IMR-90 (cell line): ENCODE measurements around the gene WFDC13. TPM values are rescaled to one million over a fixed set of nuclear protein-coding genes. Genes with fewer than 3 reads are reported as not detected.

ENCODE experiments used
- ATAC-seq: fragments of 200-7000 bp; cut with Tn5 transposase; 2 replicates; pipeline ENCODE4 v1.9.1; 2020; ENCODE audit warnings: low read depth, mild to moderate bottlenecking, moderate library complexity
- Bru-seq: library from RNA; stranded (reverse); fragments of 400-500 nt; gene quantifications from one replicate; lab custom pipeline; 2021; lab: Mats Ljungman, UMichigan
- BruChase-seq, 2 experiments: library from RNA; stranded (reverse); fragments of 400-500 nt; gene quantifications; one replicate each; lab custom pipeline; 2021; lab: Mats Ljungman, UMichigan
- BruUV-seq: library from RNA; stranded (reverse); fragments of 400-500 nt; replicated peaks from 2 replicates; lab custom pipeline; 2021; lab: Mats Ljungman, UMichigan
- CTCF ChIA-PET: fragments of 300-600 bp; formaldehyde crosslinking; extraction: SDS; loops from one replicate; lab custom pipeline; 2021; ENCODE audit warnings: antibody characterized with exemption; lab: Yijun Ruan, JAX
- POLR2A ChIA-PET: fragments of 300-600 bp; sonication (Branson Sonifier 250); formaldehyde crosslinking; loops from one replicate; lab custom pipeline; 2022; ENCODE audit warnings: antibody characterized with exemption; ENCODE audit not compliant: unreplicated experiment; lab: Charles Lee
- DNase-seq: peaks from one replicate; pipeline ENCODE4 v3.0.0; 2013
- H2AFZ ChIP-seq: replicated peaks from 2 replicates; pipeline ENCODE3; 2013; ENCODE audit warnings: low read length, mild to moderate bottlenecking; ENCODE audit not compliant: poor library complexity
- H2AK5ac ChIP-seq: 2 replicates; pipeline ENCODE4 v1.6.1; 2013; ENCODE audit warnings: low read depth, low read length, inconsistent platforms
- H2AK9ac ChIP-seq: replicated peaks from 2 replicates; pipeline ENCODE3; 2013; ENCODE audit warnings: mild to moderate bottlenecking, low read depth, low read length, moderate library complexity; ENCODE audit not compliant: poor library complexity
- H2BK120ac ChIP-seq: 2 replicates; pipeline ENCODE4 v1.6.1; 2013; ENCODE audit warnings: low read depth, low read length, inconsistent platforms
- H2BK15ac ChIP-seq: 3 replicates; pipeline ENCODE4 v1.6.1; 2013; ENCODE audit warnings: low read depth, low read length, inconsistent platforms
- H2BK20ac ChIP-seq: 2 replicates; pipeline ENCODE4 v1.6.1; 2013; ENCODE audit warnings: low read depth, mild to moderate bottlenecking, inconsistent platforms, low read length, moderate library complexity
- H2BK5ac ChIP-seq: 2 replicates; pipeline ENCODE4 v1.6.1; 2013; ENCODE audit warnings: mild to moderate bottlenecking, low read depth, low read length, inconsistent platforms; ENCODE audit not compliant: poor library complexity, severe bottlenecking
- H3K14ac ChIP-seq: replicated peaks from 2 replicates; pipeline ENCODE4 v1.6.1; 2013; ENCODE audit warnings: low read depth, low read length, inconsistent platforms
- H3K18ac ChIP-seq: 2 replicates; pipeline ENCODE4 v1.6.1; 2013; ENCODE audit warnings: low read depth, low read length, control low read depth
- H3K23ac ChIP-seq: 2 replicates; pipeline ENCODE4 v1.6.1; 2013; ENCODE audit warnings: low read depth, low read length, inconsistent platforms
- H3K27ac ChIP-seq: 2 replicates; pipeline ENCODE4 v1.5.1; 2013; ENCODE audit warnings: mild to moderate bottlenecking, control low read depth, low read length; ENCODE audit not compliant: insufficient read depth
- H3K27me3 ChIP-seq: 2 replicates; pipeline ENCODE4 v1.6.1; 2013; ENCODE audit warnings: low read length; ENCODE audit not compliant: control insufficient read depth, insufficient read depth
- H3K36me3 ChIP-seq: 2 replicates; pipeline ENCODE4 v1.6.1; 2013; ENCODE audit warnings: low read length, mixed read lengths; ENCODE audit not compliant: control insufficient read depth, insufficient read depth
- H3K4ac ChIP-seq: 2 replicates; pipeline ENCODE4 v1.6.1; 2013; ENCODE audit warnings: low read depth, low read length, inconsistent platforms
- H3K4me1 ChIP-seq: 2 replicates; pipeline ENCODE4 v1.6.1; 2013; ENCODE audit warnings: low read length, mixed read lengths; ENCODE audit not compliant: control insufficient read depth, insufficient read depth
- H3K4me2 ChIP-seq: 2 replicates; pipeline ENCODE4 v1.6.1; 2013; ENCODE audit warnings: low read depth, mild to moderate bottlenecking, control low read depth, low read length, moderate library complexity
- H3K4me3 ChIP-seq: 2 replicates; pipeline ENCODE4 v1.5.1; 2013; ENCODE audit warnings: low read depth, mild to moderate bottlenecking, control low read depth, low read length, moderate library complexity; ENCODE audit not compliant: insufficient read depth
- H3K56ac ChIP-seq: 2 replicates; pipeline ENCODE4 v1.6.1; 2013; ENCODE audit warnings: low read length, inconsistent platforms; ENCODE audit not compliant: insufficient read depth; ENCODE audit errors: extremely low read depth
- H3K79me1 ChIP-seq, 2 experiments: 2 replicates each; pipeline ENCODE4 v1.6.1; 2013; ENCODE audit warnings: low read length in 2 of 2, inconsistent platforms in 1 of 2, low read depth in 1 of 2
- H3K9ac ChIP-seq: 2 replicates; pipeline ENCODE4 v1.6.1; 2013; ENCODE audit warnings: low read depth, low read length, control low read depth
- H3K9me1 ChIP-seq: 2 replicates; pipeline ENCODE4 v1.6.1; 2013; ENCODE audit warnings: low read length, inconsistent platforms; ENCODE audit not compliant: insufficient read depth
- H3K9me3 ChIP-seq: 2 replicates; pipeline ENCODE4 v1.6.1; 2013; ENCODE audit warnings: low read length; ENCODE audit not compliant: control insufficient read depth, insufficient read depth
- H4K20me1 ChIP-seq: 2 replicates; pipeline ENCODE4 v1.6.1; 2013; ENCODE audit warnings: low read length, inconsistent platforms; ENCODE audit not compliant: insufficient read depth
- H4K5ac ChIP-seq: 2 replicates; pipeline ENCODE4 v1.6.1; 2013; ENCODE audit warnings: mild to moderate bottlenecking, low read depth, low read length, control low read depth
- H4K8ac ChIP-seq, 2 experiments: 2 replicates each; pipeline ENCODE4 v1.6.1; 2013; ENCODE audit warnings: low read depth in 2 of 2, low read length in 2 of 2, control low read depth in 1 of 2, inconsistent platforms in 1 of 2
- H4K91ac ChIP-seq: 2 replicates; pipeline ENCODE4 v1.6.1; 2013; ENCODE audit warnings: low read depth, low read length, inconsistent platforms; ENCODE audit not compliant: insufficient read depth
- BHLHE40 ChIP-seq: fragments of 150-350 bp; IDR thresholded peaks from 2 replicates; pipeline ENCODE4 v1.6.1; 2016; ENCODE audit warnings: mild to moderate bottlenecking, low read depth, low read length
- CEBPB ChIP-seq: IDR thresholded peaks from 2 replicates; pipeline ENCODE4 v1.6.1; 2012; ENCODE audit warnings: low read depth, low read length, improper control_type of control experiment
- CHD1 ChIP-seq: IDR thresholded peaks from 2 replicates; pipeline ENCODE4 v1.6.1; 2012; ENCODE audit warnings: low read depth, low read length, improper control_type of control experiment
- FOS ChIP-seq: fragments of 150-350 bp; IDR thresholded peaks from 2 replicates; pipeline ENCODE4 v1.6.1; 2016; ENCODE audit warnings: low read depth, low read length
- MAZ ChIP-seq: IDR thresholded peaks from 2 replicates; pipeline ENCODE4 v1.6.1; 2012; ENCODE audit warnings: low read depth, mild to moderate bottlenecking, low read length, improper control_type of control experiment, moderate library complexity, borderline replicate concordance
- MXI1 ChIP-seq: IDR thresholded peaks from 2 replicates; pipeline ENCODE4 v1.6.1; 2012; ENCODE audit warnings: low read depth, mild to moderate bottlenecking, low read length, moderate library complexity, borderline replicate concordance
- NFE2L2 ChIP-seq: fragments of 150-350 bp; IDR thresholded peaks from 2 replicates; pipeline ENCODE4 v1.6.1; 2016; ENCODE audit warnings: low read depth, mild to moderate bottlenecking, low read length
- RAD21 ChIP-seq: IDR thresholded peaks from 2 replicates; pipeline ENCODE4 v1.6.1; 2012; ENCODE audit warnings: low read length, improper control_type of control experiment
- RCOR1 ChIP-seq: IDR thresholded peaks from 2 replicates; pipeline ENCODE4 v1.6.1; 2012; ENCODE audit warnings: mild to moderate bottlenecking, low read length, improper control_type of control experiment; ENCODE audit not compliant: insufficient replicate concordance
- RFX5 ChIP-seq: IDR thresholded peaks from 2 replicates; pipeline ENCODE4 v1.8.0; 2012; ENCODE audit warnings: low read depth, mild to moderate bottlenecking, low read length, moderate library complexity
- SMC3 ChIP-seq: fragments of 150-350 bp; IDR thresholded peaks from 2 replicates; pipeline ENCODE4 v1.6.1; 2016; ENCODE audit warnings: low read depth, mild to moderate bottlenecking, antibody characterized with exemption, low read length, moderate library complexity
- WGBS, 2 experiments: methylation state at CpG; one replicate each; pipeline versions ENCODE4 v1.1.5 to v1.1.7; 2013; ENCODE audit warnings: missing lambda C conversion rate in 2 of 2; ENCODE audit not compliant: insufficient read length in 1 of 2; ENCODE audit errors: extremely low coverage in 2 of 2; 5-methylcytosine and 5-hydroxymethylcytosine counted together
- dilution Hi-C: fragments of 300-500 bp; cut with HindIII; formaldehyde crosslinking; loops from one replicate; pipeline ENCODE4 v1.14.3; 2018; ENCODE audit warnings: low sequenced_read_pairs; ENCODE audit not compliant: unreplicated experiment
- in situ Hi-C: fragments of 300-500 bp; cut with MboI; formaldehyde crosslinking; loops from 3 replicates; pipeline ENCODE4 v1.14.3; 2019; ENCODE audit warnings: low sequenced_read_pairs, inconsistent platforms, mixed read lengths
- intact Hi-C: fragments of 100-400 bp; cut with micrococcal nuclease; formaldehyde crosslinking; loops from 2 replicates; pipeline ENCODE4 v1.10.0; 2022
- long read RNA-seq: library from polyadenylated mRNA; unstranded; transcript quantifications from one replicate; pipeline ENCODE4 v2.0.0, GENCODE V29; 2021; ENCODE audit not compliant: unreplicated experiment
- polyA plus RNA-seq, 3 experiments: library from polyadenylated mRNA; depleted of rRNA; stranded (reverse); fragments of >200 nt; gene quantifications; 2 replicates each; pipeline ENCODE4 v1.2.3, GENCODE V29; 2012; ENCODE audit warnings: low replicate concordance in 1 of 3
- total RNA-seq: library from RNA; depleted of rRNA; stranded (reverse); fragments of >200 nt; gene quantifications from 2 replicates; pipeline ENCODE4 v1.2.3, GENCODE V29; 2012; rRNA removed
- TF ChIP-seq, protein P1 (sequence below): conservative IDR thresholded peaks from 2 replicates; pipeline ENCODE4 v1.5.1; 2012; ENCODE audit warnings: mild to moderate bottlenecking, low read depth, low read length, improper control_type of control experiment
- TF ChIP-seq, protein P2 (sequence below): fragments of 150-350 bp; IDR thresholded peaks from 2 replicates; pipeline ENCODE4 v1.6.1; 2017; ENCODE audit warnings: mild to moderate bottlenecking, antibody characterized with exemption, low read length, low read depth

The WFDC13 gene, protein sequence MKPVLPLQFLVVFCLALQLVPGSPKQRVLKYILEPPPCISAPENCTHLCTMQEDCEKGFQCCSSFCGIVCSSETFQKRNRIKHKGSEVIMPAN
- total RNA-seq (not detected in 2 replicates), polyA plus RNA-seq (2012; rRNA removed) (not detected in 2 replicates), Bru-seq, nascent RNA (not detected), BruChase-seq, experiment 1, labeled RNA remaining after a 6-hour chase (not detected), BruChase-seq, experiment 2, labeled RNA remaining after a 2-hour chase (not detected)
- not detected in 2 replicates for polyA plus RNA-seq (2012; cell fraction: cytosol; rRNA removed)
- polyA plus RNA-seq (2012; cell fraction: nucleus; rRNA removed; ENCODE audit: low replicate concordance): not detected in 2 replicates
- long read RNA-seq: 0 reads

DNA sequence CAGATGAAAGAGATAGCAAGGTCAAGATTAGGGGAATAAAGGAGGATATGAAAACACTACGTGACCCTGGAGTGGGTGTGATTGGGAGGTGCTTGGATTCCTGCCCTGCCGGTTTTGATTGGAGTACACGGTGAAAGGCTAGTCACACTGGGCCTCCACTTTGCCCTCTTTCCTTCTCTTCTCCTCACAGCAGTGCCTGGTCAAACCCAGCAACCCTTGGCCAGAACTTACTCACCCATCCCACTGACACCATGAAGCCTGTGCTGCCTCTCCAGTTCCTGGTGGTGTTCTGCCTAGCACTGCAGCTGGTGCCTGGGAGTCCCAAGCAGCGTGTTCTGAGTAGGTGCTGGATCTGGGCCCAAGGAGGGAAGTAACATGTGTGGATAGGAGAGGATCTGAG lies at the start of gene WFDC13:
TSS of gene WFDC13 (plus strand) at position 166 of the 400 bp plus-strand sequence. CDS start at position 252, 86 bp downstream.
- no peak within 1 kb of the TSS for H2AK9ac ChIP-seq
- TF ChIP-seq BHLHE40: no peak
- TF ChIP-seq, protein P1, sequence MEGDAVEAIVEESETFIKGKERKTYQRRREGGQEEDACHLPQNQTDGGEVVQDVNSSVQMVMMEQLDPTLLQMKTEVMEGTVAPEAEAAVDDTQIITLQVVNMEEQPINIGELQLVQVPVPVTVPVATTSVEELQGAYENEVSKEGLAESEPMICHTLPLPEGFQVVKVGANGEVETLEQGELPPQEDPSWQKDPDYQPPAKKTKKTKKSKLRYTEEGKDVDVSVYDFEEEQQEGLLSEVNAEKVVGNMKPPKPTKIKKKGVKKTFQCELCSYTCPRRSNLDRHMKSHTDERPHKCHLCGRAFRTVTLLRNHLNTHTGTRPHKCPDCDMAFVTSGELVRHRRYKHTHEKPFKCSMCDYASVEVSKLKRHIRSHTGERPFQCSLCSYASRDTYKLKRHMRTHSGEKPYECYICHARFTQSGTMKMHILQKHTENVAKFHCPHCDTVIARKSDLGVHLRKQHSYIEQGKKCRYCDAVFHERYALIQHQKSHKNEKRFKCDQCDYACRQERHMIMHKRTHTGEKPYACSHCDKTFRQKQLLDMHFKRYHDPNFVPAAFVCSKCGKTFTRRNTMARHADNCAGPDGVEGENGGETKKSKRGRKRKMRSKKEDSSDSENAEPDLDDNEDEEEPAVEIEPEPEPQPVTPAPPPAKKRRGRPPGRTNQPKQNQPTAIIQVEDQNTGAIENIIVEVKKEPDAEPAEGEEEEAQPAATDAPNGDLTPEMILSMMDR: no peak
- TF ChIP-seq, protein P2, sequence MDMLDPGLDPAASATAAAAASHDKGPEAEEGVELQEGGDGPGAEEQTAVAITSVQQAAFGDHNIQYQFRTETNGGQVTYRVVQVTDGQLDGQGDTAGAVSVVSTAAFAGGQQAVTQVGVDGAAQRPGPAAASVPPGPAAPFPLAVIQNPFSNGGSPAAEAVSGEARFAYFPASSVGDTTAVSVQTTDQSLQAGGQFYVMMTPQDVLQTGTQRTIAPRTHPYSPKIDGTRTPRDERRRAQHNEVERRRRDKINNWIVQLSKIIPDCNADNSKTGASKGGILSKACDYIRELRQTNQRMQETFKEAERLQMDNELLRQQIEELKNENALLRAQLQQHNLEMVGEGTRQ: no peak
- TF ChIP-seq NFE2L2: no peak
- no peak for TF ChIP-seq RFX5
- TF ChIP-seq CEBPB: no peak
- no peak for TF ChIP-seq CHD1
- no peak for TF ChIP-seq MXI1
- TF ChIP-seq SMC3: no peak
- no peak for TF ChIP-seq FOS
- no peak for TF ChIP-seq RCOR1
- no peak for TF ChIP-seq MAZ
- no peak for TF ChIP-seq RAD21
- H3K56ac ChIP-seq: no peak within 1 kb of the TSS
- H3K27me3 ChIP-seq: no peaks in the 10 kb centered on the region
- no peak within 1 kb of the TSS for H3K23ac ChIP-seq
- H3K79me1 ChIP-seq: no peaks in the 10 kb centered on the region
- H3K36me3 ChIP-seq: no peaks in the 10 kb centered on the region
- no peak within 1 kb of the TSS for H3K4ac ChIP-seq
- H3K4me3 ChIP-seq: no peak within 1 kb of the TSS
- H4K91ac ChIP-seq: no peak within 1 kb of the TSS
- dilution Hi-C loops (no loop called here), intact Hi-C loops (no loop called here), in situ Hi-C loops (no loop called here)
- H2AFZ ChIP-seq: no peak within 1 kb of the TSS
- ATAC-seq (no peak), DNase-seq (no peak)
- H3K9me3 ChIP-seq: no peaks in the 10 kb centered on the region
- no peak within 1 kb of the TSS for H3K14ac ChIP-seq
- no peak within 1 kb of the TSS for H4K8ac ChIP-seq
- BruUV-seq: no TSS peak
- no peak within 1 kb of the TSS for H3K27ac ChIP-seq
- no peak within 1 kb of the TSS for H3K4me2 ChIP-seq
- H2BK20ac ChIP-seq: no peak within 1 kb of the TSS
- no peak within 1 kb of the TSS for H2BK5ac ChIP-seq
- H2BK15ac ChIP-seq: no peak within 1 kb of the TSS
- H3K9ac ChIP-seq: no peak within 1 kb of the TSS
- 40% methylated on average over 1 of the region's 4 CpGs; no CpG with 5 or more reads in 1 of the 2 experiments for WGBS, 2 experiments
- H4K20me1 ChIP-seq: no peaks in the 10 kb centered on the region
- no peak within 1 kb of the TSS for H3K18ac ChIP-seq
- H3K4me1 ChIP-seq: no peaks in the 10 kb centered on the region
- H2BK120ac ChIP-seq: no peak within 1 kb of the TSS
- H4K5ac ChIP-seq: no peak within 1 kb of the TSS
- ChIA-PET CTCF (no interaction called here), POLR2A (no interaction called here)
- no peaks in the 10 kb centered on the region for H3K9me1 ChIP-seq
- no peak within 1 kb of the TSS for H2AK5ac ChIP-seq
